ENCODE results near the gene APOC1.

GRCh38 chr19:44947041-44947581 lies 32.7 kb downstream of the APOC1 start:
- no peak for TF ChIP-seq ISL1 (CRISPR knock-in tag; IDR thresholded peaks at IDR 0.05)
- TF ChIP-seq ARNTL (CRISPR knock-in tag; IDR thresholded peaks at IDR 0.05; ENCODE audit: borderline replicate concordance, low read depth): no peak
- no peak for TF ChIP-seq TCF4 (CRISPR knock-in tag; IDR thresholded peaks at IDR 0.05; ENCODE audit: borderline replicate concordance)
- no peak for TF ChIP-seq CSRNP3 (CRISPR knock-in tag; IDR thresholded peaks at IDR 0.05)
- no peak for TF ChIP-seq BACH2 (CRISPR knock-in tag; IDR thresholded peaks at IDR 0.05; ENCODE audit: borderline replicate concordance)
- TF ChIP-seq ZNF565 (CRISPR knock-in tag; conservative IDR thresholded peaks at IDR 0.05; ENCODE audit: low read depth): no peak
